LoVo (cell line): Measurements from ENCODE around the gene TBX1.
"Not testable (repeated sequence)": the region's sequence is repeated elsewhere in the genome, so short reads cannot be mapped to it uniquely, and the experiment has no call there.

Source experiments
- DNase-seq: peaks from one replicate; pipeline ENCODE4 v3.0.0-alpha.2; 2016; ENCODE audit warnings: low spot score

TBX1 gene

DNA sequence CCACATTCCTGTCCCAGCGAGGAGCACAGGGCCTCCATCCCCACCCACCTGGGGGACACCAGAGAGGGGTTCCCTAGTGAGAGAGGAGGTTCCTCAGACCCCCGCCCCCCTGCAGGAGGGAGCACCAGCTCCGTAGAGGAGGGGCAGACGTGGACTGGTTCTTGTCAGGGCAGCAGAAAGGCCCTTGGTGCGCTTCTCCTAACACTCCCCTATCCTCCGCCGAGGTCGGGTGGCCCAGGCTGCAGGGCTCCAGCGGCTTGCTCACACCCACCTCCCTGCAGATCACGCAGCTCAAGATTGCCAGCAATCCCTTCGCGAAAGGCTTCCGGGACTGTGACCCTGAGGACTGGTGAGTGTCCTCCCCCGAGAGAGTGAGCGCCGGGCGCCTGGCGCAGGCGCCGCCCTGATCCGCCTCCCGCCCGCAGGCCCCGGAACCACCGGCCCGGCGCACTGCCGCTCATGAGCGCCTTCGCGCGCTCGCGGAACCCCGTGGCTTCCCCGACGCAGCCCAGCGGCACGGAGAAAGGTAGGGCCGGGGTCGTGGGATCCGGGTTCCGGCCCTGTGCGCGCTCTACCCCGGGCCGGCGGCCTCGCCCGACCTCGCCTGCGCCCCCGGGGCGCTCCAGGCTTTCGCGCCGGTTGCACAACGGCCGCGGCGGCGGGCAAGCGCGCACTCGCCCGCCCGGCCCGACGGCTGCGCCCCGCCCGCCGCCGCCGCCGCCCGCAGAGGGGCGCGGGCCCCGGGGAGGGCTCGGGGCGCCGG, 5.1 kb downstream of the TBX1 start:
- no peak for DNase-seq

- no peak for DNase-seq
These were observed 5.6 kb downstream of the TBX1 start for GRCh38 chr22:19766240-19766510.

- DNase-seq: no peak
These were observed 6.2 kb downstream of the TBX1 start for GRCh38 chr22:19766511-19767426.

DNA sequence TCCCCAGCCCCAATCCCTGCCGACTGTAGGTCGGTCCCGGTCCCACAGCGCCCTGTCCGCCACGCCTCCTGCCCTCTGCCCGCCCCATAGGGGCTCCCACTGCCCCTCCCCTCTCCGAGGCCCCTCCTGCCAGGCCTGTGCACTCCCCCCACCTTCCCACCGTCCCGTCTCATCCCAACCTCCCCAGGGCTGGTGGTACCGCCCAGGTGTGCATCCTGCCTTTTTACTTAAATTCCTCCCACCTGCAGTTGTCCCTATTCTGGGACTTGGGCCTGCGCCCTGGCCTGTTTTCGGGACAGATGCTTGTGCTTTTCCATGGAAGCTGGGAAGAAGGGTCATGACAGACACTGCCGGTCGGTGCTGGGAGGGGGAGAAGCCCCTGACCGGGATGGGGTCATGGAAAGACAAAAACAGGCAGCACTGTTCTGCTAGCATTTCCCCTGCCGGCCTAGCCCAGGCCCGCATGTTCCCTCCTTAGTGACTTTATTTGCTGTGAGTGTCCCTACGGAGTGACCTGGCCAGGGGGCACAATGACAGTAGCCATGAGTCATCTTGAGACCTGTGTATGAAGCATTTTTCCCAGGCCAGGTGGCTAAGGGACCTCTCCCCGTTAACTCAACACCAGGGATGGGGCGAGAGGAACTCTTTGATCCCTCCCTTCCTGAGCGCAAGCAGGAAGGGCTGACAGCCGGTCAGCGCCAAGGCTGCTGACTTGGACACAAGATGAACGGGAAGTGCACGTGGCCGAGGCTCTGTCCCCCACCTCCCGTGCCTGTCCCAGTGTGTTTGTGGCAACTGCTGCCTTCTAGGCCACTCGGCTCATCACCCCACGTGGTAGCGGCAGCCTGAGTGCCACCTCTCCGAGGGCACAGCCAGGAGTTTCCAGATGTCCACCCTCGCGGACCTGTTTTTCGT, 7.1 kb downstream of the TBX1 start:
- no peak for DNase-seq

DNA sequence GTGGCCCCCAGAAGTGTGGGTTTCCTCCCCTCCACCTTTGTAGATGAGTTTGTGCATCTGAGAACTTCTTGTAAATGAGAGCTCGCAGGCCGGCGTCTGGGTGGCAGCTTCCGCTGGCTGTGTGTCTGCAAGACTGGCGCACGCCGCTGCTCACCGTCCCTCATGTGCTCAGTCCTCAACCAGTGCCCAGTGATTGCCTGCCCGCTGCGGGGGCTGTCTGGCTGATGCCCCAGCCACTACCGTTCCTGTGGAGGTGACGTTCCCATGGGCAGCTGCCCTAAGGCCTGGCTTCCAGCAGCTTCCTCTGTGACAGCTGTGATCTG, 8.8 kb downstream of the TBX1 start:
- DNase-seq: no peak

DNA sequence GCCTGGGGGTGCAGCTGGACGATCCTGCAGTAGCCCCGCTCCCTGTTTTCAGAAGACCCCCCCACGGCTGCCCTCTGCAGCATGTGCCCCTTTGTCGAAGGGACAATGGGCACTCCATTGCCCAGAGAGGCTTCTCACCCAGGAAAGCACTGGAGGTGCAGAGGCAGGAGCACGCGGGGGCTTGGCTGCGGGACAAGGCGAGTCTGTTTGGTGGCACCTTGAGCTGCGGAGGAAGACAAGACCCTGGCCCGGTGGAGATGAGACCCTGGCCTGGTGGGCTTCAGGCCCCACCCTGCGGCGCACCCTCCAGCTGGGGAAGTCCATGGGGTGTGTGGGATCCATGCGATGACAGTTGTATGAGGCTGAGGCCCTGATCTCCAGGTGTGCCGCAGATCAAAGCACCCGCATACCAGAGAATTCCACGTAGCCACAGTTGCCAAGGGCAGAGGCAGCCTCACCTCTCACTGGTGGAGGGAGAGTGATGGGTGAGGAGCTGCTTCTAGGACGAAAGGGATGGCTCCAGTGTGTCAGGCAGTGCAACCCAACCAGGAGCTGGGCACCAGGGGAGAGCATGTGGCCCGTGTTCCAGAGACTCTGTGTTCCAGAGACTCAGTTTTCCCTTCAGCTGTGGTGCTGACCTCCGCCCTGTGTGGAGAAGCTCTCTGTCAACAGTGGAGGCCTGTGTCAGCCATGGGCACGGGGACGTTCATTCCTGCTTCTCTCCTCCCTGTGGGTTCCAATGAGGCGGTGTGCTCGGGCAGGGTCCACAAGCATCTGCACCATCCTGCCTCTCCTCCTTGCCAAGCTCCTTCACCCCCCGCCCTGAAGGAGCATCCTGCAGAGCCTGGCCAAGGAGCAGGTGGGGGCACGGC, 10.0 kb downstream of the TBX1 start:
- DNase-seq: no peak

- no peak for DNase-seq
These were observed 11.8 kb downstream of the TBX1 start for GRCh38 chr22:19772422-19772672.

DNA sequence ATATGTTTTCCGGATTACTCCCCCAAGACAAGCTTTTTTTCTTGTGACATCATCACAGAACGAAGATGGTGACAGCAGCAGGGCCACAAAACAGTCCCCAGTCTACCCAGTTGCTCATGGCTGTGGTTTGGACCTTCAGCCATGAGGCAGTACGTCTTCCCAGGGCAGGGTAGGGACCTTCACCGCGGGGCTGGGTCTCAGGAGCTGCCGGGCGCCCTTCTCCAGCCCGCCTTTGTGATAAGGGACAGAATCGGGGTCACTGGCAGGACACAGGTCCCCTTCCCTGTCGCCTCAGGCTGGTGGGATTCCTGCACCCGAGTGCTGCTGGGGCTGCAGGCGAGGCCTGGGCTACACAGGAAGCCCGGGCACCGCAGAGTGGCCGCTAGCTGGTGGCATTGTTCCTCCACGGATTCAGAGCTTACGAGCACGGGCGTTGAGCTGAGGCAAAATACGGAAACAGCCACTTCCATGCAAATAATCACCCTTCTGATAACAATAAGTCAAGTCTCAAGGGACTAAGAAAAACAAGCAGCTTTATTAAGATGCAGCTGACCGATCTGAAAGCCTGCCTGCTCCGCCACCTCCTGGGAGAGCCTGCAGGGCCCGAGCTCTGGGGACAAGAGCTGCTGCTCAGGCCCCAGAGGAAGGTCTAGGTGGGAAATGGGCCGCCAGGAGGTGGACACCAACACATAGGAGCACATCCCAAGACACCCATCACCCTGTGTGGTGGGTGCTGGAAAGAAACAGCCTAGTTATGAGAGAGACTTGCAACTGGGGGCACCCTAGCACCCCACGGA, 12.3 kb downstream of the TBX1 start:
- no peak for DNase-seq

- no peak for DNase-seq
These were observed 13.0 kb downstream of the TBX1 start for GRCh38 chr22:19773470-19774040.

DNA sequence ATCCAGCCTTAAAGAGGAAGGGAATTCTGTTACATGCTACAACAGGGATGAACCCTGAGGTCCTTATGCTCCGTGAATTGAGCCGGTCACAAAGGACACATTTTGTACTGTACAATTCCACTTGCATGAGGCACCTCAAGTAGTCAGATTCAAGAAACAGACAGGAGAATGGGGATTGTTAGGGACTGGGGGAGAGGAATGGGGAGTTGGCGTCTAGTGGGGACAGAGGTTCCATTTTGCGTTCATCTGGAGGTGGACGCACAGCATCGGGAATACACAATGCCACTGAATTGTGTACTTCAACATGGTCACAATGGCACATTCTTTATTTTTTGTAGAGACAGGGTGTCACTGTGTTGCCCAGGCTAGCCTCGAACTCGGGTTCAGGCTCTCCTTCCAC, 14.1 kb downstream of the TBX1 start:
- no peak for DNase-seq

DNA sequence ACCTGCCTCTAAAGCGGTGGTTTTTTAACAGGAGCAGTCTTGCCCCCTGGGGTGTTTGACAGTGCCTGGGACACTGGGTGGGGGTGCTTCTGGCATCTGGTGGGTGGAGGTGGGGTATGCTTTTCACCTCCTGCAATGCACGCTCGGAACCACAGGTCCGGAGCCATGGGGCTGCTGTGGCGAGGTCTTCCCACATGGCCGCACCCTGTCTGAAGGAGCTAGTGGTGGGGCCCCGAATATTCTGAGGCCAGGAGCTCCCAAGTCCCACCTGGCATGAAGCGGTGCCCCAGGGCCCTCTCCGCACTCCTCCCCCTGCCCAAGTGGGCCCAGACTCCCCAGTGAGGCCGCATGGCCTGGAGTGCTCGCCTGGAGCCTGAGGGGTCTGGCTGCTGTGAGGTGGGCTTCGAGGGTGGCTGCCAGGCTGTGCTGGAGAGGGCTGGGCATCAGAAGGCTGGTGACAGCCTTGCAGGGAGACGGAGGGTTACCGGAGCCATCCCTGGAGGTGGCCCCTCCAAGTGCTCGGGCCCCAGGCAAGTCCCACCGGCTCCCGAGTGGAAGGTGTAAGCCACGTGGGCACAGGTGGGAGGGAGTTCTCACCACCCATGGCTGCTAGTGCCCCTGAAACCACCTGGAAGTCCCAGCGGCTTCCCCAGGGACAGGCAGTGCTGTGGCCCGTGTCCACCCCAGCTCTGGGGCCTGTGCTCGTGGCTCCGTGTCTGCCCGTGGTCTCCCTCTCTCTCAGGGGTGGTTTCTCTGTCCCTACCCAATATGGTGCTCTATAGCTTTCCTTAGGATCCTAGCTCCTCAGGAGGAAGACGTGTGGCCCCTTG, 15.1 kb downstream of the TBX1 start:
- no peak for DNase-seq

GRCh38 chr22:19776433-19777031, 16.0 kb downstream of the TBX1 start:
- DNase-seq: no peak

DNA sequence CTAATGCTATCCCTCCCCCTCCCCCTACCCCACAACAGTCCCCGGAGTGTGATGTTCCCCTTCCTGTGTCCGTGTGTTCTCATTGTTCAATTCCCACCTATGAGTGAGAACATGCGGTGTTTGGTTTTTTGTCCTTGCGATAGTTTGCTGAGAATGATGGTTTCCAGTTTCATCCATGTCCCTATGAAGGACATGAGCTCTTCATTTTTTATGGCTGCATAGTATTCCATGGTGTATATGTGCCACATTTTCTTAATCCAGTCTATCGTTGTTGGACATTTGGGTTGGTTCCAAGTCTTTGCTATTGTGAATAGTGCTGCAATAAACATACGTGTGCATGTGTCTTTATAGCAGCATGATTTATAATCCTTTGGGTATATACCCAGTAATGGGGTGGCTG, 16.6 kb downstream of the TBX1 start:
- DNase-seq: not testable (repeated sequence)

DNA sequence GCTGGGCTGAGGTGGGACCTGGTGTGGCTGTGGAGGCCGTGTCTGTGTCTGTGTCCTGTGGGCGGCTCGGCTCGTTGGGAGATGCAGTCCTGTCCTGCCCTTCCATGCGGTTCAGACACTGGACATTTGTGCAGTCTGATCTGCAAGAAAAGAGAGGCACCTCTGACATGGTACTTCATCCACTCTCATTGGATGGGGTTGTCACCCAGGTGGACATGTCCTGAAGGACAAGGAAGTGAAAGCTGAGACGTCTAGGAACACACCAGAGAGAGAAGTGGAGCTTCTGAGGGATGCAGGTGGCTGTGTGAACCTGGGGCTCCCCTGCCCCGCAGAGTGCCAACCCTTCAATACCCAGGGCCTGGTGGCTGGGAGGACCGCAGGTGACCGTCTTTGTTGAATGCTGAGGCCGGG, 18.4 kb downstream of the TBX1 start:
- DNase-seq: no peak

- no peak for DNase-seq
These were observed 19.2 kb downstream of the TBX1 start for GRCh38 chr22:19779685-19780268.

DNA sequence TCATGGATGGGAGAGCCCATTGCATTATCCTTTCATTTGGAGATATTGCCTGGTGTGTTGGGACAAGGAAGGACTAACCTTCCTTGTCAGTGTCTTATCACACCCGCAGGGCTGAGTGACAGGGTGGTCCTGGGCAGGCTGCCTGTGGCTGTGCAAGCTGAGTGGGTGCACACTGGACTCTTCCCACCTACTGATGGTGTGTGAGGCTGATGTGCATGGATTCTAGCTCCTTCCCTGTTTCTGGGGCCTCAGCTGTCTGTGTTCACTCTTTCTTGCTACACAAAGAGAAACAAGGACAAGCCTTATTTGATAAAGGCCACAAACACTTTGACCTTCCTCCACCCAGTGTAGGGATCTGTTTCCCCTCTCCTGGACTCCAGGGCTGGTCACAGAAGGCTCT, 22.0 kb downstream of the TBX1 start:
- no peak for DNase-seq

DNA sequence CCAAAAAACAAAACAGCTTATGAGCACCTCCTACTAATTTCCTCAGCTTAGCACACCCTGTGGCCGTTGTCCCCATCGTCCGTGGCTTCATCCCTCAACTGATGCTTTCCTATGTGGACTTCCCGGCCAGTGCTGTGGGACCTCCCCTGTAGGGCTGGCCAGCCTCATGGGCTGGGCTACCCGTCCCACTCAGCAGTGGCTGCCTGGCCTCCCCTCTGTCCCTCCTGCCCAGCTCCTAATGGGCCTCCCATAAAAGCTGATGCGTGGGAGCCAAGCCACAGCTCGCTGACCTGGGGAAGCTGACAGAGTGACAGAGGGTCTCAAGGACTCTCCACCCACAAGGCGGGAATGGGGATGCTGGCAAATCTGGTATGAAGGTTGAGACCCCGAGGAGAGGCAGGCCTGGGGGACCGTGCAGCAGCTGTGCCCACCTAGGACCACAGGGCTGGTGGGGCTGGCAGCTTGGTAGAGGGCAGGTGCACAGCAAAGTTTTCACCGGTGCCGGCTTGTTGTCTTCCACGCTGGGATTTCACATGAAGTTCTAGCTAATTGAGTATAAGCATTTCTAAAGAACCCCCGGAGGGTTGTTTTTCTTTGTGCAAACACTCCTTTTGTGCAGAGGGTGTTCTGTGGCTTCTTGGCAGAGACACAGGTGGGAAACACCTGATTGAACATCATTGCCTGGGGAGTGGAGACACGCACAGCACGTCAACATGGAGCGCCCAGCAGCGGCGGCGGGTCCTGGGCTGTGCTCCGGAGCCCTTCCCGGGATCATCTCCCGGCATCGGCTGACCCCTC, 23.2 kb downstream of the TBX1 start:
- DNase-seq: no peak
